Fibroblast of skin of right quadriceps (primary cell): ENCODE results near the gene TGIF2.
"Not testable (repeated sequence)": the region's sequence is repeated elsewhere in the genome, so short reads cannot be mapped to it uniquely, and the experiment has no call there.

Experiments used
- DNase-seq: peaks from one replicate; pipeline ENCODE4 v3.0.0-alpha.2; 2013

Gene TGIF2

GRCh38 chr20:36579996-36580545, 6.7 kb downstream of the TGIF2 start:
- peak; percentile 19 for DNase-seq

- no peak for DNase-seq
Observed at GRCh38 chr20:36582322-36582721, 8.9 kb downstream of the TGIF2 start.

DNA sequence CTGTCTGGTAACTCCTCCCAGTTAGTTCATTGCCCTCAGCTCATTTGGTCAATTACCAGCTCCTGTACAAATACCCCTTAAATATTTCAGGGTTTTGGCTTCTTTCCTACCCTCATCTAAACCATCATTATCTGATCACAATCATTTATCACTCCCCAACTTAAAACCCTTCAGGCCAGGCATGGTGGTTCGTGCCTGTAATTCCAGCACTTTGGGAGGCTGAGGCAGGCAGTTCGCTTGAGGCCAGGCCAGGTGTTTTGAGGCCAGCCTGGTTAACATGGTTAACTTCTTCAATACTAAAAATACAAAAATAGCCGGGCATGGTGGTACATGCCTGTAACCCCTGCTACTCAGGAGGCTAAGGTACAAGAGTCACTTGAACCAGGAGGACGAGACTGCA, 9.4 kb downstream of the TGIF2 start:
- no peak for DNase-seq

GRCh38 chr20:36584018-36584481, 10.7 kb downstream of the TGIF2 start:
- no peak for DNase-seq

DNA sequence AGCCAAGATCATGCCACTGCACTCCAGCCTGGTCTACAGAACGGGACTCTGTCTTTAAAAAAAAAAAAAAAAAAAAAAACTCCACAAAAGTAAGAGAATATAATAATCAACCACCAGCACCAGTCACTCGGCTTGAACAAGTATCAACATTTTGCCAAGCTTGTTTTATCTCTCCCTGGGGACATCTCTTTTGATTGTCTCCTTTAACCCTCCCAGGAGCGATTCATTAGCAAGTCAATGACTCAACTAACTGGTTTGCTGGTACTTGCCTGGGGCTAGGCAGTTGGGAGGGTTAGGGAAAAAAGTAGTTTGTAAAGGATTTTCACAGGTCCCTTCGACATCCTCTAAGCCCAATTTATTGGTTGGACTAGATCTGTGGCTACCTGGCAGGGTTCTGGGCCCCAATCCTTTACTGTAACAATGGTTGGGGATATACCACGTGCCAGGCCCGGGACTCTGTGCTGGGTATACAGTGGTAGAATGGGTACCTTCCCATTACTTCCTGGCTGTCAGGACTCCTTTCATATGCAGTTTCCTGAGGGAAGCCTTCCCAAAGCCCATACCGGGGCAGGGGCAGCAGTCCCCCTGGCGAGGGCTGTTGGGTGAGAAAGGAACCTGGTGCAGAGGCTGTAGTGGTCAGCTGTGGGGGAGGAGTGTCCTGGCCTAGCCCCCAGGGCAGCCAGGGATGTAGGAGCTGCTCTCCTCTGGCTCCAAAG, 12.2 kb downstream of the TGIF2 start:
- DNase-seq: peak; percentile 82

DNA sequence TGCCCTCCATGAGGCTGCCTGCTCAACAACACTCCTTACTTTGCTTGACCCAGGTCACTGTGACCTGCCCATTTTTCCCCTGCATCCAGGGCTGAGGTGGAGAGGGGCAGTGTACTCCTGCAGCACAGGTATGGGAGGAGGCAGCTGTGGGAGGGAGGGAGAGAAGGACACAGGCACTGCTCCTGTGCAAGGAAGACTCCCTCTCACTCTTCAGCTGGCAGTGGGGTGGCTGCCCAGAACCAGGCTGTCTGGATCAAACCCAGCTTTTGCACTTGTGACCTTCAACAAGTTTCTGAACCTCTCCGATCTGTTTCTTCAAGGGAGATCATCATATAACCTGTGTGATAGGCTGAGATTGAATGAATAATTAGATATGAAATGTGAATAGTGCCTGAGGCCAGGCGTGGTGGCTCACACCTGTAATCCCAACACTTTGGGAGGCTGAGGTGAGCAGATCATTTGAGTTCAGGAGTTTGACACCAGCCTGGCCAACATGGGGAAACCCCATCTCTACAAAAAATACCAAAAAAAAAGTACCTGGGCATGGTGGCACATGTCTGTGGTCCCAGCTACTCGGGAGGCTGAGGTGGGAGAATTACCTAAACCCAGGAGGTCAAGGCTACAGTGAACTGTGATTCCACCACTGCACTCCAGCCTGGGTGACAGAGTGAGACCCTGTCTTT, 14.1 kb downstream of the TGIF2 start:
- DNase-seq: no peak

GRCh38 chr20:36591281-36591680, 17.9 kb downstream of the TGIF2 start:
- no peak for DNase-seq

DNA sequence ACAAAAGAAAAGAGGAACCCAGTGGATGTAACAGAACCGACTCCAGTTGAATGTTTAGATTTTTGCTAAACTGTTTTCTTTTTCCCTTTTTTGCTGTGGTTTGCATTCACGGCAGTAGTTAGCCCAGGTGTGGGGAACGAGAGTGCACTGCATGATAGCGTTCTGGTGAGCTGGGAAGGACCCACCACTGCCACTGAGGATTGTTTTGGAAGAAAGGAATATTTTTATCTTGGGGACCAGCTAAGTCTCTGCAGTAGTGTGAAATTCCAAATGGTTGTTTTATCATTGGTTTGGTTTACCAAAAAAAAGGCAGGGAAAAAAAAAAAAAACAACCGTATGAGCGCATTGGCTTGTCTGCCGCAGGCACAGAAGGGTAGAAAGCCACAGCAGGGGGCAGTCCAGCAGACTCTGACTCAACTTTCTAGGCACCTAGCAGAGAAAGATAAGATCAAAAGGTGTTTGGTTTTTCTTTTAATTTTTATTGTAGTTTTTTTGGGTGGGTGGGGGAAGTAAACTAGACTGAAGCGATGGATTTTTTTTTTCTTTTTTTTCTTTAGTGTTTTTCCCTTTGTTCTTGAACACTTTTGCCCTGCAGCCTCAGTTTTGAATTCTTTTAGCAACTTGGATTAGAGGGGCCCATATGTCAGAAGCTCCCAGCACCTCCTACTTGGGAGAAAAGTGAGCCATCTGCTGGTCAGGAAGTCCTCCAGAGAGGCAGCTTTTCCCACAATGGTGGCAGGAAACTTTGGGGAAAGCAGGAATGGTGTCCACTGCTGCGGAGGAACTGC, 18.7 kb downstream of the TGIF2 start:
- peak; percentile 53 for DNase-seq

GRCh38 chr20:36593347-36593929, 20.0 kb downstream of the TGIF2 start:
- DNase-seq: no peak

DNA sequence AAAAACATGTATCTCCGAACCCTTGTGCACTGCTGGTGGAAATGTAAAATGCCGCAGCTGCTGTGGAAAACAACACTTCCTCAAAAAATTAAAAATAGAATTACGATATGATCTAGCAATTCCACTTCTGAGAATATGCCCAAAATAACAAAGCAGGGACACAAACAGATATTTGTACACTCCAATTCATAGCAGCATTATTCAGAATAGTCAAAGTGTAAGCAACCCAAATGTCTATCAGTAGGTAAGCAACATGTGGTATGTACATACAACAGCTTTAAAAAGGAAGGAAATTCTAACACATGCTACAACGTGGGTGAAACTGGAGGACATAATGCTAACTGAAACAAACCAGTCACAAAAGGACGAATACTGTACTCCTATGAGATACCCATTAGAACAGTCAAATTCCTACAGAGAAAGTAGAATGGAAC, 26.5 kb downstream of the TGIF2 start:
- DNase-seq: no peak

- no peak for DNase-seq
Observed at GRCh38 chr20:36601540-36601939, 28.1 kb downstream of the TGIF2 start.

GRCh38 chr20:36604952-36605398, 31.6 kb downstream of the TGIF2 start:
- no peak for DNase-seq

- peak; percentile 98 for DNase-seq
Observed at GRCh38 chr20:36605399-36606157, 32.2 kb downstream of the TGIF2 start, which contains the start of gene RAB5IF. Gene RAB5IF, plus strand, starts transcription at chr20:36605779. Its CDS starts 173 bp downstream, at chr20:36605952.

- DNase-seq: no peak
Observed at GRCh38 chr20:36606158-36607066, 33.0 kb downstream of the TGIF2 start.

DNA sequence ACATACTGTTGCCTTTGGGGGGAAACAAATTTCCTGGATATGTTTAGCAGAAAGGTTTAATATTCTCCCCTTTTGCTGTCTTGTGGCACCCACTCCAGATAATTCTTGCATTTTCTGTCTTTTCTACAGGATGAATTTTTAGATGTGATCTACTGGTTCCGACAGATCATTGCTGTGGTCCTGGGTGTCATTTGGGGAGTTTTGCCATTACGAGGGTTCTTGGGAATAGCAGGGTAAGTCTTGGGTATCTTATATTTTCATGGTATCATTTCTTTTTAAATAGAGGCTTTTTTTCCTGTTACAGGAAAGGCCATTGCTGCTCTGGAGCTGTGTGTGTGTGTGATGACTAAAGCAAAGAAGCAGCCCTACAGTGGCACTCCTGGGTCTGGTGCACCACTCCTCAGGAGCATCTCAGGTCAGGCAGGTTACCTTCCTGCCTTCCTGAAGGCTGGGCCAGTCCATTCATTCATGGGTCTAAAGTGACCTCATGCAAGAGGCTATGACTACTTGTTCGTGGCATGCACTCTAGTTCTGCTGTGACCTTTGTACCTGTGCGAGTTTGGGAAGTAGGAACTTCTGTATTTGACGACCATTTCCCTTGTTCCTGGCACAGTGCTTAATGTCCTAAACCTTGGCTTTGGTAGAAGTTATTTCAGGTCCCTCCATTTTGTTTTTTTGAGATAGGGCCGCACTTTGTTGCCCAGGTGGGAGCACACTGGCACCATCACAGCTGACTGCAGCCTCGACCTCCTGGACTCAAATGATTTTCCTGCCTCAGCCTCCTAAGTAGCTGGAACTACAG, 34.4 kb downstream of the TGIF2 start:
- DNase-seq: no peak

DNA sequence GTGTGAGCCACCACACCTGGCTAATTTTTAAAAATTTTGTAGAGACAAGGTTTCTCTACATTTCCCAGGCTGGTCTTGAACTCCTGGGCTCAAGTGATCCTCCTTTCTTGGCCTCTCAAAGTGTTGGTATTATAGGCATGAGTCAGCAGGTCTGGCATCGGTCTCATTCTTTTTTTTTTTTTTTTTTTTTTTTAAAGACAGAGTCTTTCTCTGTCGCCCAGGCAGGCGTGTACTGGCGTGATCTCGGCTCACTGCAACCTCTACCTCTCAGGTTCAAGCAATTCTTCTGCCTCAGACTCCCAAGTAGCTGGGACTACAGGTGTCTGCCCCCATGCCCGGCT, 35.0 kb downstream of the TGIF2 start:
- not testable (repeated sequence) for DNase-seq

DNA sequence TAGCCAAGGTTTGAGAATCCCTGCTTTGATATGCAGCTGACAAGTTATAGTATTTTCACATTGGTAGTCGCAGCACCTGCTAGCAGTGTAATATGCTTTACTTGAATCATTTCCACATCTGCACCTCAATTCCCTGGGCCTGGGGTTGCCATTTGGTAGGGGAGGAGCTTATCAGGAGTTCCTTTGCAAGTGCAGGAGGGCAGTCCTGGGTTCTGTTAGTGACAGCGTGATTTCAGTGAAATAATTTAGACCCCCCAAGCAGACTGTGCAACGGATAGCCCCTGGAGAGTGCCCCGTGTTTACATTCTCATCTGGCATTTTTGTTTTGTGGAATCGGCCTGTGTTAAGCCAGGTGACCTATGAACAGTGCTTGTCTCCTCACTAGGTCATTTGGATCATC, 38.2 kb downstream of the TGIF2 start:
- DNase-seq: no peak

DNA sequence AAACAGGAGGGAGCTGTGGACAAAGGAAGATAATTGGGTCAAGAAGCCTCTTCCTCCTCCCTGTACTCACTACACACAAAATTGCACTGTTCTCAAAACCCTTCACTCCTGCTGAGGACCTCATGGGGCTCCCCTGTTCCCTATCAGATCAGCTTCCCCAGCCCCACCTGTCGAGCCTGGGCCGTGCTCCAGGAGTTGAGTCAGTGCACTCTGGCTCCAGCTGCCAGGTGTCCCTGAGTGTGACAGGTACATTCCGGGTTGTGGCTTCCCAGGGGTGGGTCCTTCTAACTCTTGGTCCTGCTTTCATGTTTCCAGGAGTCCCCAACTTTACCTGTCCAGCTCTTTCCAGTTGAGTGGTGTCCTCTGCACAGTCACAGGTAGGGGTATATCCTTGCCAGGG, 40.6 kb downstream of the TGIF2 start:
- DNase-seq: no peak

- no peak for DNase-seq
Observed at GRCh38 chr20:36614781-36615557, 41.6 kb downstream of the TGIF2 start.
